H1 (cell line): Measurements from ENCODE around the gene HSD17B13. TPM values are rescaled to one million over a fixed set of nuclear protein-coding genes. Genes with fewer than 3 reads are reported as not detected.

Experiments
- CTCF ChIA-PET: fragments of 300-600 bp; sonication (Branson Sonifier 250); formaldehyde crosslinking; loops from one replicate; lab custom pipeline; 2021; ENCODE audit not compliant: partially characterized antibody; lab: Charles Lee
- POLR2A ChIA-PET: fragments of 300-600 bp; sonication (Branson Sonifier 250); formaldehyde crosslinking; loops from one replicate; lab custom pipeline; 2021; ENCODE audit warnings: inconsistent platforms; ENCODE audit not compliant: partially characterized antibody; lab: Charles Lee
- DNase-seq, 2 experiments: peaks; one replicate each; pipeline versions ENCODE4 v3.0.0 to v3.0.0-alpha.2; 2010 to 2022; ENCODE audit warnings: low spot score in 2 of 2, low read depth in 1 of 2, mixed read lengths in 1 of 2
- FAIRE-seq: peaks from 2 replicates; lab custom pipeline; 2011; peaks lifted over from hg19 to GRCh38; lab: Jason Lieb, UNC
- H2AFZ ChIP-seq: 2 replicates; pipeline ENCODE4 v1.8.1; 2012; ENCODE audit warnings: low read length, inconsistent platforms
- H2AK5ac ChIP-seq: 2 replicates; pipeline ENCODE4 v1.6.1; 2013; ENCODE audit warnings: low read depth, low read length
- H2BK120ac ChIP-seq: replicated peaks from 2 replicates; pipeline ENCODE3; 2013; ENCODE audit warnings: low read depth, low read length, inconsistent platforms
- H2BK12ac ChIP-seq: 2 replicates; pipeline ENCODE4 v1.6.1; 2013; ENCODE audit warnings: low read depth, low read length
- H2BK15ac ChIP-seq: 2 replicates; pipeline ENCODE4 v1.6.1; 2013; ENCODE audit warnings: low read length
- H2BK20ac ChIP-seq: 2 replicates; pipeline ENCODE4 v1.6.1; 2013; ENCODE audit warnings: low read length
- H2BK5ac ChIP-seq: 2 replicates; pipeline ENCODE4 v1.6.1; 2013; ENCODE audit warnings: low read depth, low read length
- H3K14ac ChIP-seq: 2 replicates; pipeline ENCODE4 v1.6.1; 2013; ENCODE audit warnings: inconsistent platforms; ENCODE audit not compliant: insufficient read length
- H3K18ac ChIP-seq: 2 replicates; pipeline ENCODE4 v1.6.1; 2013; ENCODE audit warnings: low read length; ENCODE audit errors: extremely low read depth
- H3K23ac ChIP-seq: 2 replicates; pipeline ENCODE4 v1.6.1; 2013; ENCODE audit warnings: inconsistent platforms; ENCODE audit not compliant: insufficient read length
- H3K23me2 ChIP-seq: 2 replicates; pipeline ENCODE4 v1.6.1; 2013; ENCODE audit warnings: low read depth, low read length
- H3K27ac ChIP-seq: 2 replicates; pipeline ENCODE4 v1.6.1; 2011; ENCODE audit warnings: low read depth, low read length, inconsistent platforms
- H3K27me3 ChIP-seq, 4 experiments: replicated peaks in 1 of 4; 1 replicate in 1 of 4; 2 replicates in 3 of 4; pipeline versions ENCODE4 v1.6.1 to v1.8.1; 2011 to 2013; ENCODE audit warnings: low read length in 3 of 4, mild to moderate bottlenecking in 3 of 4, inconsistent platforms in 2 of 4, mixed read lengths in 2 of 4, moderate library complexity in 1 of 4; ENCODE audit not compliant: control insufficient read depth in 3 of 4, insufficient read depth in 3 of 4; ENCODE audit errors: extremely low read depth in 1 of 4
- H3K36me3 ChIP-seq, 4 experiments: 2 replicates each; pipeline versions ENCODE4 v1.6.1 to v1.8.1; 2011 to 2013; ENCODE audit warnings: mild to moderate bottlenecking in 4 of 4, low read length in 3 of 4, moderate library complexity in 2 of 4, control low read depth in 1 of 4, inconsistent platforms in 1 of 4; ENCODE audit not compliant: insufficient read depth in 4 of 4, control insufficient read depth in 2 of 4
- H3K4ac ChIP-seq: replicated peaks from 2 replicates; pipeline ENCODE3; 2013; ENCODE audit warnings: low read length, low read depth, mixed read lengths, inconsistent platforms; ENCODE audit not compliant: insufficient read length
- H3K4me1 ChIP-seq, 4 experiments: replicated peaks in 1 of 4; 1 replicate in 1 of 4; 2 replicates in 3 of 4; pipeline versions ENCODE4 v1.6.1 to v1.8.1; 2011 to 2013; ENCODE audit warnings: low read length in 3 of 4, inconsistent platforms in 2 of 4, mixed read lengths in 1 of 4; ENCODE audit not compliant: insufficient read depth in 4 of 4, control insufficient read depth in 3 of 4
- H3K4me2 ChIP-seq, 2 experiments: 2 replicates each; pipeline versions ENCODE4 v1.6.1 to v1.8.1; 2011 to 2013; ENCODE audit warnings: low read depth in 2 of 2, low read length in 2 of 2, control low read depth in 1 of 2, inconsistent platforms in 1 of 2, mild to moderate bottlenecking in 1 of 2; ENCODE audit not compliant: insufficient read depth in 1 of 2
- H3K4me3 ChIP-seq, 4 experiments: fragments of 200-600, 300-600 bp in 1 of 4; sonication (generic), shearing (Covaris generic), sonication (Bioruptor Twin) in 1 of 4; 2 replicates each; pipeline versions ENCODE4 v1.5.1 to v1.8.1; 2011 to 2016; ENCODE audit warnings: low read length in 4 of 4, low read depth in 3 of 4, control low read depth in 2 of 4, inconsistent platforms in 2 of 4, mild to moderate bottlenecking in 2 of 4, mixed read lengths in 1 of 4, moderate library complexity in 1 of 4; ENCODE audit not compliant: insufficient read depth in 2 of 4; ENCODE audit errors: extremely low read depth in 1 of 4
- H3K56ac ChIP-seq: replicated peaks from 2 replicates; pipeline ENCODE3; 2013; ENCODE audit warnings: low read depth, mild to moderate bottlenecking, mixed read lengths, low read length, inconsistent platforms; ENCODE audit not compliant: insufficient read length
- H3K79me1 ChIP-seq: 2 replicates; pipeline ENCODE4 v1.6.1; 2013; ENCODE audit warnings: low read depth, low read length, control low read depth
- H3K79me2 ChIP-seq, 2 experiments: 2 replicates each; pipeline versions ENCODE4 v1.6.1 to v1.8.1; 2012 to 2013; ENCODE audit warnings: low read length in 2 of 2, mild to moderate bottlenecking in 2 of 2, inconsistent platforms in 1 of 2; ENCODE audit not compliant: insufficient read depth in 2 of 2, control insufficient read depth in 1 of 2
- H3K9ac ChIP-seq, 4 experiments: replicated peaks in 1 of 4; 1 replicate in 1 of 4; 2 replicates in 3 of 4; pipeline versions ENCODE4 v1.6.1 to v1.8.1; 2011 to 2013; ENCODE audit warnings: low read depth in 3 of 4, low read length in 3 of 4, control low read depth in 2 of 4, mild to moderate bottlenecking in 2 of 4, moderate library complexity in 2 of 4, inconsistent platforms in 1 of 4; ENCODE audit errors: extremely low read depth in 1 of 4
- H3K9me3 ChIP-seq, 2 experiments: 2 replicates each; pipeline versions ENCODE4 v1.6.1 to v1.8.1; 2012 to 2013; ENCODE audit warnings: mild to moderate bottlenecking in 2 of 2, moderate library complexity in 2 of 2, control low read depth in 1 of 2, inconsistent platforms in 1 of 2, low read depth in 1 of 2, low read length in 1 of 2, mixed read lengths in 1 of 2; ENCODE audit not compliant: insufficient read depth in 2 of 2
- H4K20me1 ChIP-seq, 2 experiments: replicated peaks in 1 of 2; 2 replicates each; pipeline versions ENCODE3 to v1.8.1; 2011 to 2013; ENCODE audit warnings: inconsistent platforms in 2 of 2, low read length in 2 of 2, mild to moderate bottlenecking in 1 of 2; ENCODE audit not compliant: insufficient read depth in 2 of 2, control insufficient read depth in 1 of 2
- H4K5ac ChIP-seq: 2 replicates; pipeline ENCODE4 v1.6.1; 2013; ENCODE audit warnings: low read length, low read depth, mixed read lengths, inconsistent platforms; ENCODE audit not compliant: insufficient read length
- H4K8ac ChIP-seq: 2 replicates; pipeline ENCODE4 v1.8.0; 2013; ENCODE audit warnings: mild to moderate bottlenecking, moderate library complexity, low read length, inconsistent platforms; ENCODE audit not compliant: insufficient read depth; ENCODE audit errors: extremely low read depth
- H4K91ac ChIP-seq: replicated peaks from 2 replicates; pipeline ENCODE3; 2013; ENCODE audit warnings: low read length, mixed read lengths, inconsistent platforms; ENCODE audit not compliant: insufficient read length
- BACH1 ChIP-seq: IDR thresholded peaks from 2 replicates; pipeline ENCODE4 v1.6.1; 2012; ENCODE audit warnings: low read length, improper control_type of control experiment
- CTBP2 ChIP-seq: IDR thresholded peaks from 2 replicates; pipeline ENCODE4 v1.7.0; 2011; ENCODE audit warnings: borderline replicate concordance, mild to moderate bottlenecking, moderate library complexity, mixed read lengths, low read length; ENCODE audit not compliant: insufficient read depth, insufficient read length
- CTCF ChIP-seq, 3 experiments: IDR thresholded peaks; 1 replicate in 2 of 3; 2 replicates in 1 of 3; pipeline versions ENCODE4 v1.5.1 to v1.6.1; 2011; ENCODE audit warnings: low read length in 3 of 3, mild to moderate bottlenecking in 3 of 3, inconsistent platforms in 2 of 3, low read depth in 1 of 3, moderate library complexity in 1 of 3; ENCODE audit not compliant: insufficient read depth in 1 of 3; ENCODE audit errors: control extremely low read depth in 1 of 3
- EGR1 ChIP-seq: IDR thresholded peaks from 2 replicates; pipeline ENCODE4 v1.6.1; 2011; ENCODE audit warnings: low read depth, low read length, borderline replicate concordance
- GTF2F1 ChIP-seq: IDR thresholded peaks from 2 replicates; pipeline ENCODE4 v1.6.1; 2012; ENCODE audit warnings: low read depth, low read length, improper control_type of control experiment, borderline replicate concordance
- HDAC6 ChIP-seq: IDR thresholded peaks from one replicate; pipeline ENCODE4 v1.7.1; 2012; ENCODE audit warnings: low read depth, mild to moderate bottlenecking, inconsistent platforms, low read length, moderate library complexity
- JUND ChIP-seq: IDR thresholded peaks from 2 replicates; pipeline ENCODE4 v1.6.1; 2011; ENCODE audit warnings: mild to moderate bottlenecking, improper control_type of control experiment, low read length
- SP4 ChIP-seq: IDR thresholded peaks from 2 replicates; pipeline ENCODE4 v1.6.1; 2012; ENCODE audit warnings: low read length, inconsistent platforms
- TBP ChIP-seq: IDR thresholded peaks from 2 replicates; pipeline ENCODE4 v1.6.1; 2011; ENCODE audit warnings: low read depth, low read length, improper control_type of control experiment
- WGBS, 2 experiments: shearing (Covaris generic) in 1 of 2; methylation state at CpG; one replicate each; pipeline versions ENCODE4 v1.1.6 to v1.1.7; 2013 to 2015; ENCODE audit warnings: low lambda C conversion rate in 2 of 2, mixed read lengths in 2 of 2, inconsistent platforms in 1 of 2, low coverage in 1 of 2, missing lambda C conversion rate in 1 of 2; ENCODE audit not compliant: insufficient replicate concordance in 2 of 2, insufficient coverage in 1 of 2, insufficient read length in 1 of 2; ENCODE audit errors: extremely low coverage in 1 of 2, missing lambda C conversion rate in 1 of 2; 5-methylcytosine and 5-hydroxymethylcytosine counted together
- polyA plus RNA-seq, 7 experiments: library from polyadenylated mRNA; depleted of rRNA in 3 of 7; stranded (reverse) in 5 of 7; unstranded in 2 of 7; fragments of >200 nt in 5 of 7; fragments of 200-250 nt in 2 of 7; gene quantifications; 1 replicate in 5 of 7; 2 replicates in 1 of 7; 4 replicates in 1 of 7; pipeline versions ENCODE4 v1.2.1 to v1.2.3, GENCODE V29; 2011 to 2013; ENCODE audit warnings: missing spikeins in 2 of 7, mixed read lengths in 2 of 7
- total RNA-seq: library from RNA; stranded (reverse); fragmentation: NEBNext Ultra II Directional; extraction: Animal tissue kit (Norgen Biotek cat#: 25700); gene quantifications from 2 replicates; pipeline ENCODE4 v1.2.1, GENCODE V29; 2021
- TF ChIP-seq, protein P1 (sequence below): IDR thresholded peaks from 2 replicates; pipeline ENCODE4 v1.6.1; 2012; ENCODE audit warnings: inconsistent platforms

Gene HSD17B13
- total and polyA plus RNA-seq, 2 of the 8 experiments (the other 6 are each of a cell fraction or from before 2014, with no cell fraction given): 0.09 to 0.13 TPM

DNA sequence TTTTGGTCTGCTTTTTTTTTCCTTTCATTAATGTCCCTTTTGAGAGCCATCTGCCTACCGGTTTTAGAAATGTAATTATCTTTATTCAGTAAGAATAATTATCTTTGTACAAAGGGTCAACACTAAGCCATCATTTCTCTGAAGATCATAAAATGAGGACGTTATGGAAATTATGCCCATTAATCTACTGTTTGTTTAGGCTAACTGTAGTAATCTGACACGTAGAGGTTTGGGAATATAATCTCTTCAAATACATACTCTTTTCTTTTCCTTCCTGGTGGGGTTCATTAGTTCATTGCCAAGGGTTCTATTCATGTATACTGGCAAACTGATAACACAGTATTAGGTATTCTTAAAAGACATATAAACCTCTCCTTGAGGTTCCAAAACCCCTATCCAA is 3.8 kb upstream of the HSD17B13 start:
- Histone ChIP-seq H2BK15ac (no peak overlapping the region), H3K27me3 (no peaks in the 10 kb centered on the region), H2AK5ac (no peak overlapping the region), H3K9ac (no peak overlapping the region), H3K9me3 (no peaks in the 10 kb centered on the region), H3K79me2 (no peaks in the 10 kb centered on the region), H2AFZ (no peak overlapping the region), H4K20me1 (no peaks in the 10 kb centered on the region), H2BK5ac (no peak overlapping the region), H3K23ac (no peak overlapping the region), H3K4me1 (no peaks in the 10 kb centered on the region), H3K36me3 (no peaks in the 10 kb centered on the region), H2BK20ac (no peak overlapping the region), H3K18ac (no peak overlapping the region), H3K23me2 (no peaks in the 10 kb centered on the region; the same call in 1 of the 2 replicates), H3K27ac (no peak overlapping the region), H3K14ac (no peak overlapping the region), H2BK120ac (no peak overlapping the region), H4K5ac (no peak overlapping the region), H4K91ac (no peak overlapping the region), H2BK12ac (no peak overlapping the region), H3K4me3 (no peak overlapping the region), H4K8ac (no peak overlapping the region), H3K56ac (no peak overlapping the region), H3K4ac (no peak overlapping the region), H3K79me1 (no peaks in the 10 kb centered on the region), H3K4me2 (no peak overlapping the region)
- TF ChIP-seq SP4 (no peak), TBP (no peak), GTF2F1 (no peak), JUND (no peak), HDAC6 (no peak), CTBP2 (no peak), EGR1 (no peak), CTCF (IDR thresholded peaks at IDR 0.05; ENCODE audit: control extremely low read depth in 1 of 3, insufficient read depth in 1 of 3, low read depth in 1 of 3, low read length in 3 of 3) (no peak), BACH1 (no peak)
- TF ChIP-seq, protein P1, sequence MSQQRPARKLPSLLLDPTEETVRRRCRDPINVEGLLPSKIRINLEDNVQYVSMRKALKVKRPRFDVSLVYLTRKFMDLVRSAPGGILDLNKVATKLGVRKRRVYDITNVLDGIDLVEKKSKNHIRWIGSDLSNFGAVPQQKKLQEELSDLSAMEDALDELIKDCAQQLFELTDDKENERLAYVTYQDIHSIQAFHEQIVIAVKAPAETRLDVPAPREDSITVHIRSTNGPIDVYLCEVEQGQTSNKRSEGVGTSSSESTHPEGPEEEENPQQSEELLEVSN: no peak
- DNase-seq (no peak), FAIRE-seq (no peak)
- ChIA-PET POLR2A (no interaction called here), CTCF (no interaction called here)
- WGBS, 2 experiments: 87% methylated on average over 3 of the region's 3 CpGs; no CpG with 5 or more reads in 1 of the 2 experiments
